RWPE2 (cell line): ENCODE results near the gene RALB.

Source experiments
- ATAC-seq: fragments of 200-7000 bp; cut with Tn5 transposase; 3 replicates; pipeline ENCODE4 v1.9.1; 2021; ENCODE audit warnings: low read depth
- DNase-seq: peaks from one replicate; pipeline ENCODE4 v3.0.0-alpha.2; 2020; ENCODE audit warnings: low spot score
- H3K27ac ChIP-seq: fragments of 450-650 bp; 2 replicates; pipeline ENCODE4 v1.5.1; 2017; ENCODE audit warnings: mild to moderate bottlenecking; ENCODE audit not compliant: poor library complexity, severe bottlenecking
- H3K27me3 ChIP-seq: fragments of 250-450 bp; sonication (Bioruptor Pico); 2 replicates; pipeline ENCODE4 v1.5.1; 2021; ENCODE audit warnings: mild to moderate bottlenecking, moderate library complexity; ENCODE audit not compliant: insufficient read depth, poor library complexity, severe bottlenecking
- H3K36me3 ChIP-seq: fragments of 250-450 bp; sonication (Bioruptor Pico); 2 replicates; pipeline ENCODE4 v1.5.1; 2020; ENCODE audit warnings: low read depth, mild to moderate bottlenecking, moderate library complexity
- H3K4me1 ChIP-seq: fragments of 250-450 bp; sonication (Bioruptor Pico); 2 replicates; pipeline ENCODE4 v1.5.1; 2021; ENCODE audit warnings: mild to moderate bottlenecking, moderate library complexity; ENCODE audit not compliant: insufficient read depth, poor library complexity, severe bottlenecking
- H3K4me3 ChIP-seq: fragments of 250-450 bp; sonication (Bioruptor Pico); 2 replicates; pipeline ENCODE4 v1.5.1; 2021; ENCODE audit warnings: mild to moderate bottlenecking, moderate library complexity; ENCODE audit not compliant: severe bottlenecking
- H3K9me3 ChIP-seq: fragments of 250-450 bp; sonication (Bioruptor Pico); 2 replicates; pipeline ENCODE4 v1.5.1; 2021; ENCODE audit warnings: mild to moderate bottlenecking, moderate library complexity; ENCODE audit not compliant: severe bottlenecking
- CTCF ChIP-seq: fragments of 450-650 bp; IDR thresholded peaks from one replicate; pipeline ENCODE4 v1.5.1; 2017; ENCODE audit warnings: mild to moderate bottlenecking, moderate library complexity; ENCODE audit not compliant: poor library complexity, severe bottlenecking

RALB gene

GRCh38 chr2:120267348-120267747 lies 14.7 kb downstream of the RALB start:
- DNase-seq (no peak), ATAC-seq (no peak)
- Histone ChIP-seq H3K4me1 (peaks cover 2% of the 10 kb centered on the region), H3K27ac (no peak overlapping the region), H3K4me3 (no peak overlapping the region), H3K9me3 (peaks cover 2% of the 10 kb centered on the region), H3K36me3 (peaks cover 23% of the 10 kb centered on the region), H3K27me3 (no peaks in the 10 kb centered on the region)
- no peak for TF ChIP-seq CTCF

- Histone ChIP-seq H3K27ac (no peak overlapping the region), H3K9me3 (peaks cover 2% of the 10 kb centered on the region), H3K27me3 (no peaks in the 10 kb centered on the region), H3K4me1 (no peaks in the 10 kb centered on the region), H3K36me3 (peaks cover 23% of the 10 kb centered on the region), H3K4me3 (no peak overlapping the region)
- ATAC-seq (no peak), DNase-seq (no peak)
- TF ChIP-seq CTCF: no peak
Measured at GRCh38 chr2:120269076-120269744, 16.6 kb downstream of the RALB start.

- H3K27me3 ChIP-seq: no peaks in the 10 kb centered on the region
- H3K4me1 ChIP-seq: no peaks in the 10 kb centered on the region
- DNase-seq: no peak
- peaks cover 23% of the 10 kb centered on the region for H3K36me3 ChIP-seq
- H3K9me3 ChIP-seq: peaks cover 2% of the 10 kb centered on the region
- no peak for ATAC-seq
- no peak overlapping the region for H3K4me3 ChIP-seq
- H3K27ac ChIP-seq: no peak overlapping the region
- no peak for TF ChIP-seq CTCF
Measured at GRCh38 chr2:120269816-120270215, 17.2 kb downstream of the RALB start.

- Histone ChIP-seq H3K9me3 (peaks cover 2% of the 10 kb centered on the region), H3K27me3 (no peaks in the 10 kb centered on the region), H3K27ac (no peak overlapping the region), H3K4me1 (no peaks in the 10 kb centered on the region), H3K4me3 (no peak overlapping the region), H3K36me3 (peaks cover 23% of the 10 kb centered on the region)
- no peak for TF ChIP-seq CTCF
- ATAC-seq (no peak), DNase-seq (no peak)
Measured at GRCh38 chr2:120271711-120272379, 19.2 kb downstream of the RALB start.
